Right ventricle myocardium inferior (tissue), 1 donor: ENCODE data around the gene THSD4. TPM values are rescaled to one million over a fixed set of nuclear protein-coding genes. Genes with fewer than 3 reads are reported as not detected.
"Not testable (repeated sequence)": the region's sequence is repeated elsewhere in the genome, so short reads cannot be mapped to it uniquely, and the experiment has no call there.

Experiments
- ATAC-seq: fragments of 200-7000 bp; cut with Tn5 transposase; one replicate; pipeline ENCODE4 v1.9.1; 2020; ENCODE audit warnings: mild to moderate bottlenecking, moderate library complexity
- DNase-seq: peaks from one replicate; pipeline ENCODE4 v3.0.0; 2021; ENCODE audit errors: missing footprints
- intact Hi-C: fragments of 100-400 bp; cut with DNase I; formaldehyde crosslinking; loops from one replicate; pipeline ENCODE4 v1.11.0; 2022
- total RNA-seq: library from RNA; stranded (reverse); fragmentation: NEBNext Ultra II Directional; extraction: Animal tissue kit (Norgen Biotek cat#: 25700); gene quantifications from one replicate; pipeline ENCODE4 v1.2.1, GENCODE V29; 2021
- donor health status: DM: no; HTN: yes; CAD: no; lungs with severe emphysema.

THSD4 gene
- total RNA-seq, 1 donor from 2014 or later = 73.1 TPM

DNA sequence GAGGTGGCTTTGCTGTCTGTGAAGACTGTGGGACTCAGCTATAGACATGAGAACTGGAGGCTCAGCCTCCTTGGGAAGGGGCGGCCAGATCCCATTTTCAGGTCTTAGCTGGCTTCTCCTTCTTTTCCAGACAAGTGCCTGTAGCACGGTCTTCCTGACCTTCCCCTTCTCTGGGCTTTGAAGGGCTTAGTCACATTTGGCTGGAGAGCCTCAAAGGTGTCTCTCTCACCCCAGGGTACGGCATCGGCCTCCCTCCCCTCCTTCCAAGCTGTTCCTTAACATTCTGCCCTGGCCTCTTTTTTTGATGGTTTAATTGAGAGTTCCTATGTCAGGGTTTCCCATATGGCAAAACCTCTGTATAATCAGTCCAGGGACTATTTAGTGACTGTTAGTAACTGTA is 242.7 kb downstream of the THSD4 start:
- ATAC-seq (no peak), DNase-seq (no peak)
- intact Hi-C loops = loop anchor here (10.0 kb wide), 1 partner anchor 243 kb away; the partner anchor contains the start of gene THSD4

DNA sequence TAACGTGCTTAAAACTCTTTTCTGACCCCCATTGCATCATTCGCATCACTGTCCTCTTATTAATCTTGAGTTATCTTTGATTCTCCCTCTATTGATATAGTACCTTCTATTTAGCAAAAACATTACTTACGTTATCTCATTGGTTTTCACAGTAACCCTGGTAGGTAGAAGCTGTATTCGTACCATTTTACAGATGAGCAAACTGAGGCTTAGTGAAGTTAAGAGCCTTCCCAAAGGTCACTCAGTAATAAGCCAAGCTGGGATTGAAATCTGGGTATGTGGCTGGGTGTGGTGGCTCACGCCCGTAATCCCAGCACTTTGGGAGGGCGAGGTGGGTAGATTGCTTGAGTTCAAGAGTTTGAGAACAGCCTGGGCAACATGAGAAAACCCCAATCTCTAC is 244.0 kb downstream of the THSD4 start:
- intact Hi-C loops = loop anchor here (10.0 kb wide), 1 partner anchor 244 kb away; the partner anchor contains the start of gene THSD4

DNA sequence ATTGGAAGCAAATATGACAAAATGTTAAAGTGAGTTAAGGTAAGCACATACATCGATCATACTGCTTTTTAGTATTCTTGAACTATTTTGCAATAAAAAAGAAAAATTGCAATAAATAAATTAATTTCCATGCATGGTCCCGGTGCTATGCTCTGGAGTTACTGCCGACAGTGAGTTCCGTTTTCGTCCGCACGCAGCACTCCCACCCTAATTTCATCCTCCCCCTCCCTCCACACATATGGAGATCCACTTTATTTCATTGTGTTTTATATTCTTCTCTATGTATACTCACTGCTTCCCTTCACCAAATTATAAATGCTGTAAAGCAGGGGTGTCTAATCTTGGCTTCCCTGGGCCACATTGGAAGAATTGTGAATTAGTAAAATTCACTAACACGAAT is 247.3 kb downstream of the THSD4 start:
- intact Hi-C loops = no loop called here
- DNase-seq (no peak), ATAC-seq (no peak)

More for the DNA sequence above, 244.0 kb downstream of the THSD4 start:
- DNase-seq (no peak), ATAC-seq (no peak)

DNA sequence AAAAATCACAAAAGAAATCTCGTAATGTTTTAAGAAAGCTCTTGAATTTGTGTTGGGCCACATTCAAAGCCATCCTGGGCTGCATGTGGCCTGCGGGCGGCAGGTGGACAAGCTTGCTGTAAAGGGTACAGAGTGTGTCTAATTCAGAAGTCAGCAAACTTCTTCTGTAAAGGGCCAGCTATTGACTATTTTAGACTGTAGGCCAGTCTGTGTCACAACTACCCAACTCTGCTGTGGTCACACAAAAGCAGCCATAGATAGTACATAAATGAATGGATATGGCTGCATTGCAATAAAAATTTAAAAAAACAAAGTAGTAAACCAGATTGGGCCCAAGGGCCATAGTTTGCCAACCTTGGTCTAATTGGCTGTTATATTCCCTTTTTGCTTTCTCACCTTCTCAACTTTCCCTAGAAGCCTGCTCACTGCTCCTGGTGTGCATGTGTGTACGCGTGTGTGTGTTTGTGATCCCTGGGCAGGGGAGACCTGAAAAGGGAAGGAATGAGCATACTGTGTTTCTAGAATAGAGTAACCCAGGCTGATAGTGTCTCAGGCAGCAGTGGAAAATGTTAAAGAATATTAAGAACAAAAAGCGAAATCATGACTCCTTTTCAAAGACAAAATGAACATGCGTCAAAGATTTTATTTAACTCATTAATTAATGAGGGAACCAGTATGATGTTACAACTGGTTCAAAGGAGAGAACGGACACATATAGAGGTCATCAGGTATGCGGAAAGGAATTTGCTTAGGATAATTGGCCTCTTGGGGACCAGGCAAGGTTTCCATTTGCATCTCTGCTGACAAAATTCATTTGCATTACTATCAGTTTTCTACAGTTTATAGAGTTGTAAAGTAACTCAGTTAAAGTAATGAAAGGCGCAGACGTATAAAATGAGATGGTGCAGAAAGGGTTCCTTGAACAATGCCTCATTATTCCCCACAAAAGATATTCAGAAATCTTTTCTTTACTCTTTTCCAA is 248.0 kb downstream of the THSD4 start:
- DNase-seq (no peak), ATAC-seq (no peak)

DNA sequence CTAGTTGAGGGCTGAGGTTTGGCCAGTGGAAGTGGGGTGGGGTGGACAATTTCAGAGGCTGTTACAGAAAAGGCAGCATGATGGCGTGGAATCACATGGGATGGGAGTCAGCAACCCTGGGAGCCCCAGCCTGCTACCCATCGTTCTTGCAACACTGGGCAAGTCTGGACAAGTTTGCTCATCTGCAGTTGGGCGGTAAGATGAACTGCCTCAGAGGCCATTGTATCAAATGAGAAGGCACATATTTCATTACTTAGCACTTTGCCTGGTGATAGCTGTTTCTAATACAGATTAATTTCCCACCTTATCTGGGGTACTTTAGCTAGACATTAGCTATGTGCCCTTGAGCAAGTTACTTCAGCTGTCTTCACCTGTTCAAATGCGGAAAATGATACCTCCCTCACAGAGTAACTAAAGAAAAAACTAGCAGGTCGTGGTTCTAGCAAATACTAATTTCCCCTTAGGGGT is 248.9 kb downstream of the THSD4 start:
- intact Hi-C loops = no loop called here
- ATAC-seq (no peak), DNase-seq (no peak)

More for the DNA sequence above, 248.0 kb downstream of the THSD4 start:
- intact Hi-C loops = no loop called here

DNA sequence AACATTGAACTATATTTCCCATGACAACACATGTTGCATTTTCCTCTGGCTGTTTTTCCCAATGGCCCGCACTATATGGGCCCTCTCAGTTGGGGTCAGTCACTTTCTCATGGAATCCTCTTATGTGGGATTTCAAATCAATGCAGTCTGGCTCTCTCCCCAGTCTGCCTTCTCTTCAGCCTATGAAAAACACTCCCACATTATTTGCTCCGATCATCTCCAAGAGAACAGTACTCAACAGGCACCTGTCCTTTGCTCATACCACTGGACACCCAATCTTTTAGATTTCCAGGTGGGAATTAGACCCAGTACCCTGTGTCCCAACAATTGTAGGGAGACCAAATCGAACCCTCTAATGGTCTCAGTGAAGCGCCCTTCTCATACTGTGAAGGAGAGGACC is 251.3 kb downstream of the THSD4 start:
- no peak for DNase-seq
- ATAC-seq = no peak
- intact Hi-C loops = no loop called here

DNA sequence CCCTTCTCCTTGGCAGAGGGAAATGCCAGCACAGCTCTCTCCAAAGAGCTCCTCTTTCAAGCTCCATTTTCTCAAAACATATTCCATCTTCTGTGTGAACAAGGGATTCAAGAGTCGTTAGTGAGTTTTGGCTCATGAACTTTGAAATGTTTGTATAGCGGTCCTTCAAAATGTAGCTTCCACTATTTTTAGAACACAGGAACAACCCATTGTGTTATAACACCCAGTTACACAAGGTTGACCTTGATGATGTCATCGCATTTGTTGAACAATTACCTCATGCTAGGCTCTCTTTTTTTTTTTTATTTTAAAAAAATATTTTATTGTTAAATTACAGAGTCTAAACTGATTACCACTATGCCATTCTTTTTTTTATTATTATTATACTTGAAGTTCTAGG is 251.7 kb downstream of the THSD4 start:
- no peak for ATAC-seq
- intact Hi-C loops = no loop called here
- DNase-seq = no peak

DNA sequence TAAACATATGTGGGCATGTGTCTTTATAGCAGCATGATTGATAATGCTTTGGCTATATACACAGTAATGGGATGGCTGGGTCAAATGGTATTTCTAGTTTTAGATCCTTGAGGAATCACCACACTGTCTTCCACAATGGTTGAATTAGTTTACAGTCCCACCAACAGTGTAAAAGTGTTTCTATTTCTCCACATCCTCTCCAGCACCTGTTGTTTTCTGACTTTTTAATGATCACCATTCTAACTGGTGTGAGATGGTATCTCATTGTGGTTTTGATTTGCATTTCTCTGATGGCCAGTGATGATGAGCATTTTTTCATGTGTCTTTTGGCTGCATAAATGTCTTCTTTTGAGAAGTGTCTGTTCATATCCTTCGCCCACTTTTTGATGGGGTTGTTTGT is 252.5 kb downstream of the THSD4 start:
- ATAC-seq, DNase-seq, intact Hi-C loops: not testable (repeated sequence)

DNA sequence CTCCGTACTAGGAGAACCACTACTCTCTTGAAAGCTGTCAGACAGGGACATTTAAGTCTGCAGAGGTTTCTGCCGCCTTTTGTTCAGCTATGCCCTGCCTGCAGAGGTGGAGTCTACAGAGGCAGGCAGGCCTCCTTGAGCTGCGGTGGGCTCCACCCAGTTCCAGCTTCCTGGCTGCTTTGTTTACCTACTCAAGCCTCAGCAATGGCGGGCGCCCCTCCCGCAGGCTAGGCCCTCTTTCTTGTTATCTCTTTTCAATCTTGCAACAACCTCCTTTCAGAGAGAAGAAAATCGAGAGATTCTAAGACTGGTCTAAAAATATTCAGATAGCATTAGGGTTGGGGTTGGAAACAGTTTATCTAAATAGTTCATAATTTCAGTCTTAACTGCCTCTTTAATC is 257.5 kb downstream of the THSD4 start:
- ATAC-seq, DNase-seq, intact Hi-C loops: not testable (repeated sequence)

DNA sequence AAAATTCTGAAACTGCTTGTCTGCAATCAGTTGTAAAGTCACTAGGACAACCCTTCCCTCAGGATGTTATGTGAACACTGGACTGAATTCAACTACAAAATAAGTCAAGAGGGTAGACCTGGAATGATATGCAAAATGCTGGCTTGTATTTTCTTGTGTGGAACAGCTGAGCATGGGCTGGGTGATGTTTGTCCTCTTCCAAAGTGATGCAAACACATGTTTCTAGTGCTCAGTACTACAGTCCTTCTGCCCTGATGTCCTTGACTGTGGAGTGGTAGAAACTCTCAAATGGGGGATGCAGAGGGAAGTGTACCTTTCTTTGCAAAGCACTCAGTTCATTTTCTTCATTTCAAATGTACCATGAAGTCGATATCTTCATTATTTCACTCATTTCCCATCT is 258.6 kb downstream of the THSD4 start:
- ATAC-seq (peak; percentile 70), DNase-seq (no peak)
- intact Hi-C loops = no loop called here

DNA sequence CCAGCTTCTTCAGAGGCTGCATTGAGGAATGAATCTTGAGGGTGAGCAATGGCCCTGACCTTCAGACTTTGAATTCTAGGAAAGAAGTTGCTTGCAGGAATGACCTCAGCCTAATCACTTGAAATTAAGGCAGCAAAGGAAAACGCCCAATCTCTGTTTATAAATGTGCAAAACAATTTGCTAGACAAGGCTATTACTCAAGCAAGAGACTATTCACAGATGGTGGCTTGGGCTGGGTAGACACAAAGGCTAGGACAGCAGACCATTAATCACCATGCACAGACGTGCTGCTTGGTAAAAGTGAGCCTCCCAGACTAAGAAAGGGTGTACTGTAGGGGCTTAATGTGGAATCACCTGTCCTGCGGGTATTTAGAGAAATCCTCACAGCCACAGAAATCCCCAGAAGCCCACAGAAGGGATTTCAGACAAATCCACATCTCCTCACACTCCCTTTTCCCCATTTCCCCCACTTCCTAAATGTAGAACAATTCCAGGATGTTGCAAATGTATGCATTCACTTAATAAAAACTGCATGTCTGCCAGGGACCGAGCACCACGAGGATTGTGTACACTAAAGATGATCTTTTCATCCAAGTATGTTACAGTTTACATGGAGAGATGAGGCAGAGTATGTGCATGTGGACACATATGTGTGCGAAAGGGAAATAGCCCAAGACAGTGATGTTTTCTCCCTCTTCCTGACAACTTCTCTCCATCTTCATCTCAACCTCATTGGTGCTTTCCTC is 259.5 kb downstream of the THSD4 start:
- intact Hi-C loops = no loop called here
- DNase-seq (no peak), ATAC-seq (peak; percentile 48)

DNA sequence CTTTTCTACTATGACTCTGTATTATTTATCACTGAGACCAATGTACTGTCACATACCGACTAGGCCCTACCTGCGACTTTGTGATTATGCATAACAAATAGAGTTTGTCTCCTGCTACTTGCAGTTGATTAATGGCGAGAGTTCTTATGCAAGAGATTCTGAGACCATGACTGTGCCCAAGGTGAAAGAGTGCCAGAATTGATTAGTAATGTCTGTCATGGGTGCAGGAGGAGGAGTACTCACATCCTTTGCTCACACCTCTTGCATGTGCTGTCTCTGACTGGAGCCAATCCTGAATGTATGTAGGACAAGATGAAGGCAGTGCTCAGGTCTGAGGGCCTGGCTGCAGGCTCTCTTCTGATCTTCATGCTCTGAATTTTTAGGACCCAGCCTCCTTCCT is 260.7 kb downstream of the THSD4 start:
- no peak for DNase-seq
- no peak for ATAC-seq
- intact Hi-C loops = no loop called here

DNA sequence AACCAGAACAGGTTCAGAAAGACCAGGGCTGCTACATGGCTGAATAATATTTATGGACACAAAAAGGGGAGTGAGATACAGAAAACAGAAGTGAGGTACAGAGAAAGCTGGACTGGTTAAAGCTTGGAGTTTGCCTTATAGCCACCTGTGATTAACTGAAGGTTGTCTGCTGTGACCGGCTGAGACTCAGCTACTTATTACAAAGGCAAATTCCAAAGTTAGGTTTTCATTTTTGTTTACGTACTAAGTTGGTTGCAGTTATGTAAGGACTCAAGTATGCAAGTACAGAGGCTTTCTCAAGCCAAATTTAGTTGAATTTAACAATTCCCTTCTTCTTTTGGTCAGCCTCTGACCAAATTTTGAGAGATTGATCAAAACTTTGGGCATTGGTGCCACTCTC is 264.6 kb downstream of the THSD4 start:
- no peak for DNase-seq
- no peak for ATAC-seq
- intact Hi-C loops = no loop called here

DNA sequence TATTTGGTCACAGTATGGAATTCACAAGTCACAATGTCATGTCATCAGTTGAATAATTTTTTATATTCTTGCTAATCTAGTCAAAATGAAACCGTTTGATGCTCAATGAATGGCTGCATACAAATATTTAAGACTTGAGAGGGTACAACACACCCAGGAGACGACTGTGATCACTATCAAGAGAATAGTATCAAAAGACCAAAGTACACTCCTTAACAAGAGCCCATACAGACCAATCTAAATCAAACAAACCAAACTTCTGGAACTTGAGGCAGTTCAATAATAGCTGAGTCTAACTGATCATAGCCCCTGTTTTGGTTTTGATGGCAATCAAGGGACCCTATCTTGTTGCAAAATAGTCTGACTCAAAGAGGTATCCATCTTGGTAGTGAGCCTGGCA is 265.1 kb downstream of the THSD4 start:
- intact Hi-C loops = no loop called here
- DNase-seq (no peak), ATAC-seq (no peak)

DNA sequence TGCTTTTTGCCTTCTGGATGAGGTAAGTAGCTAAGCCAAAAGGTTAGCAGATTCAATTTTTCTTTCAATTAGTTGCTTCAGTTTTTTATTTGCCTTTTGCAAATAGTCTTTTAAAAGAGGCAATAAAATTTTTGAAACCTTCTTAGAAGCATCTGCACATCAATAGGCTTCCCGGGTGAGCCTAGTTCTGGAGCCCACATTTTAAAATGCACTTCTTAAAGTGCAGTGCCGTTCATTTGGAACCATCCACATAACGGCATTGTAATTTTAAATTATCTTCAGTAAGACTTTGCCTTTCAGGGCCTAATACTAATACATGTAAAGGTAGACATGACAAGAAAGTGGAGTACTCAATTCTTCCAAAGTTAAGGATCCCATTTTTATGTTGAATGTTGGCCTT is 269.2 kb downstream of the THSD4 start:
- DNase-seq (no peak), ATAC-seq (no peak)
- intact Hi-C loops = no loop called here

DNA sequence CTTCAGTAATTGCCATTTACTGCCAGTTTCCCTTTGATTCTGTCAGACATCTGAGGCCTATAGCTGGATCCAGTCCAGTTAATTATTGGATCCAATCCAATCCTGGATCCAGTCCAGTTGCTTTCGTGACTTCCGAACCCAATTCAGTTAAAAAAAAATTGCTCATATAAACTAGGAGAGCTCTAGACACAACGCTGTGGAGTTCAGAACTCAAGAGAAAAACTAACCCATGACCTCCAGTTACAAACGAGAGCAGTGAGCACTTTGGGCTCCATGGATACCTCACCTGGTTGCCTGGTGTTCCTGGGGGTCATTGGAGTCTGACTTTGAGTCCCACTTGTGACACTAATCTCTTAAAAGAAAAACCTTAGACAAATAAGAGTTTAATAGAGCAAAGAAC is 269.8 kb downstream of the THSD4 start:
- intact Hi-C loops = loop anchor here (5.0 kb wide), 1 partner anchor 37 kb away; no protein-coding TSS in a partner anchor
- DNase-seq = no peak
- ATAC-seq = no peak

DNA sequence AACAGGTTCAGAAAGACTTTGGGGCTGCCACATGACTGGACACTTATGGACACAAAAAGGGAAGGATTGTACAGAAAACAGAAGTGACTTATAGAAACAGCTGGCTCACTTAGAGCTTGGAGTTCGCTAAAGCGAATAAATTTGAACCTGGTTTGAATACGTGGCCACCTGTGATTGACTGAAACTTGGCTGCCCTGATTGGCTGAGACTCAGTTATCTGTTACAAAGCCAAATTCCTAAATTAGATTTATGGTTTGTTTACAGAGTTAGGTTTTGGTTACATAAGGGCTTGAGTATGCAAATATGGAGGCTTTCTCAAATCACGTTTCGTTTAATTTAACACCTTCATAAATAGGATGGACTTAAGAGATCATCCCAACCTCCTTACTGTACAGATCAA is 270.2 kb downstream of the THSD4 start:
- ATAC-seq = no peak
- intact Hi-C loops = loop anchor here (5.0 kb wide), 1 partner anchor 37 kb away; no protein-coding TSS in a partner anchor
- no peak for DNase-seq

DNA sequence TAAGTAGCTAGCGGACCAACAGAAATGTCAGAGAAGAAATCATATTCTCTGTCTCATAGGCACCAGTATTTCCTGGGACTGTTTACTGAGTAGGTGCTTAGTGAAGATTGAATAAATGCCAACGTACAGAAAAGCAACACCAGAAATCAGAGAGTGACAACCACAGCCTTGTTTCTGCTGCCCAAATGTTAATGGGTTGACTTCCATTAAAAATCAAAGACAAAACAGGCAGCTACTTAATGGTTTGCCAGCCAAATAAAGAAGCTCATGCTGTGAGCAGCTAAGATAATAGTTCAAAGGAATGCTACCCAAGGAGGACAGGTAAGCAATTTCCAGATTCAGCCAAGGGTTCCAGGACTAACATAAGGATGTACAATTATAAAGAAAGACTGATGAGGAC is 270.7 kb downstream of the THSD4 start:
- DNase-seq (no peak), ATAC-seq (no peak)
- intact Hi-C loops = loop anchor here (2.0 to 5.0 kb wide), 2 partner anchors 36 to 55 kb away; no protein-coding TSS in a partner anchor

DNA sequence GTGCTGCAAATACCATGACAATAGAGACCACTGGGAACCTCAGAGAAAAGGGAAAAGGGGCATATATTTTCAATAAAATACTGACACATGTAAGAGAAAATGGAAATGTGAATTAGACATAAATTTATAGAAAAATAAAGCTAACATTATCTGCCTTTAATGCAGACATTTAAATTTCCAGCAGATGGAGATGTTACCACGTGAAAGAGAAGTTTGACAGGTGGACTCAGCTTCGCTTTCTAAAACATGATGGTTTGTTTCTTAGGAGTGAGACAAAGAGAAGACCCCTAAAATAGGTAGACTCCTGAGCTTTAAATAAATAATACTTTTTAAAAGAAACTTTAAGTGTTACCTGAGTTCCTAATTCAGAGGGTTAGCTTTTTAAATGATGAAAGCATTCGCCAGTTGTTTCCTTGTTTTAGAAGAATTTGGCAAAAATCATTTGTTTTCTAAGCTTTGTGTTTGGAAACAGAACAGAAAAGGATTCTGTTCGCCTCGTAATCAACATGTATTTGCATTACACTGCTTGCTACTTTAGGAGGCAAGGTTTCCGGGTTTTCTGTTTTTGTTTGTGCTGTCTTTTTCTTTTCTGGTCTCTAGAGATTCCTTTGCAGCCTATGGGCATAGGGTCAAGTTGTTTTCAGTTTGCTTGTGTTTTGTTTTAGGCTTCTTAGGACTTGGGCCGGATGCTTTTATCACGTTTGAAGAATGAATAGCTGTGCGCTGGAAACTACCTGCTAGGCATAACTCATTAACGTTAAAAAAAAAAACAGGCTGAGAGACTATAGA is 271.4 kb downstream of the THSD4 start:
- DNase-seq = no peak
- intact Hi-C loops = loop anchor here (2.0 to 5.0 kb wide), 2 partner anchors 36 to 54 kb away; no protein-coding TSS in a partner anchor
- no peak for ATAC-seq
